Kidney (tissue), 14 donors: ENCODE data around the gene TENT4B. TPM values are rescaled to one million over a fixed set of nuclear protein-coding genes. Genes with fewer than 3 reads are reported as not detected.

Source experiments
- DNase-seq, 5 donors: peaks; one replicate each; pipeline ENCODE4 v3.0.0-alpha.2; 2013 to 2020
- FAIRE-seq: peaks from 2 replicates; lab custom pipeline; 2012; peaks lifted over from hg19 to GRCh38; lab: Jason Lieb, UNC
- H3K27ac ChIP-seq, 2 donors: one replicate each; pipeline ENCODE4 v1.7.0; 2013; ENCODE audit warnings: low read depth in 2 of 2, low read length in 2 of 2, inconsistent platforms in 1 of 2
- H3K27me3 ChIP-seq: one replicate; pipeline ENCODE4 v1.7.1; 2013; ENCODE audit warnings: low read length, inconsistent platforms; ENCODE audit not compliant: control insufficient read depth, insufficient read depth
- H3K36me3 ChIP-seq, 3 donors: one replicate each; pipeline versions ENCODE4 v1.7.0 to v1.7.1; 2013; ENCODE audit warnings: low read length in 3 of 3, control low read depth in 1 of 3, inconsistent platforms in 1 of 3; ENCODE audit not compliant: insufficient read depth in 3 of 3, control insufficient read depth in 2 of 3
- H3K4me1 ChIP-seq, 3 donors: one replicate each; pipeline versions ENCODE4 v1.7.0 to v1.7.1; 2013; ENCODE audit warnings: low read length in 3 of 3, inconsistent platforms in 1 of 3, low read depth in 1 of 3; ENCODE audit not compliant: control insufficient read depth in 2 of 3, insufficient read depth in 2 of 3
- H3K4me3 ChIP-seq, 3 donors: one replicate each; pipeline versions ENCODE4 v1.7.0 to v1.8.1; 2013; ENCODE audit warnings: low read length in 3 of 3, control low read depth in 1 of 3, inconsistent platforms in 1 of 3
- H3K9ac ChIP-seq, 3 donors: one replicate each; pipeline versions ENCODE4 v1.7.0 to v1.7.1; 2013; ENCODE audit warnings: low read length in 3 of 3, control low read depth in 1 of 3, inconsistent platforms in 1 of 3
- H3K9me3 ChIP-seq, 3 donors: one replicate each; pipeline versions ENCODE4 v1.7.0 to v1.7.1; 2013; ENCODE audit warnings: low read length in 3 of 3, control low read depth in 1 of 3, inconsistent platforms in 1 of 3; ENCODE audit not compliant: control insufficient read depth in 2 of 3, insufficient read depth in 1 of 3
- intact Hi-C: fragments of 100-400 bp; cut with DNase I; formaldehyde crosslinking; loops from one replicate; pipeline ENCODE4 v1.11.1; 2022
- polyA plus RNA-seq: library from polyadenylated mRNA; stranded (reverse); fragments of 350-450 nt; fragmentation: Illumina TruSeq; extraction: RNeasy Lipid Tissue Mini Kit (QIAGEN cat#74804); gene quantifications from one replicate; pipeline ENCODE4 v1.2.3, GENCODE V29; 2014; ENCODE audit warnings: low read depth, low replicate concordance; ENCODE audit not compliant: insufficient read depth
- total RNA-seq: library from RNA; stranded (reverse); fragmentation: NEBNext Ultra II Directional; extraction: Animal tissue kit (Norgen Biotek cat#: 25700); gene quantifications from one replicate; pipeline ENCODE4 v1.2.1, GENCODE V29; 2021
- TF ChIP-seq, protein P1 (sequence below): IDR thresholded peaks from 3 replicates; pipeline ENCODE4 v1.5.1; 2012; ENCODE audit warnings: mild to moderate bottlenecking, moderate library complexity, borderline replicate concordance; ENCODE audit not compliant: insufficient read depth; ENCODE audit errors: extremely low read depth
- donor health status: control.
- donor health status: control.
- donor health status: control.
- donor health status: control.
- donor health status: control.
- donor health status: DM: yes; HTN: yes; CAD: no.
- donor health status: Normal renal cell carcinoma (clear cell type).

Gene TENT4B
- total and polyA plus RNA-seq, 2 donors from 2014 or later, result 4.7 to 13.2 TPM

DNA sequence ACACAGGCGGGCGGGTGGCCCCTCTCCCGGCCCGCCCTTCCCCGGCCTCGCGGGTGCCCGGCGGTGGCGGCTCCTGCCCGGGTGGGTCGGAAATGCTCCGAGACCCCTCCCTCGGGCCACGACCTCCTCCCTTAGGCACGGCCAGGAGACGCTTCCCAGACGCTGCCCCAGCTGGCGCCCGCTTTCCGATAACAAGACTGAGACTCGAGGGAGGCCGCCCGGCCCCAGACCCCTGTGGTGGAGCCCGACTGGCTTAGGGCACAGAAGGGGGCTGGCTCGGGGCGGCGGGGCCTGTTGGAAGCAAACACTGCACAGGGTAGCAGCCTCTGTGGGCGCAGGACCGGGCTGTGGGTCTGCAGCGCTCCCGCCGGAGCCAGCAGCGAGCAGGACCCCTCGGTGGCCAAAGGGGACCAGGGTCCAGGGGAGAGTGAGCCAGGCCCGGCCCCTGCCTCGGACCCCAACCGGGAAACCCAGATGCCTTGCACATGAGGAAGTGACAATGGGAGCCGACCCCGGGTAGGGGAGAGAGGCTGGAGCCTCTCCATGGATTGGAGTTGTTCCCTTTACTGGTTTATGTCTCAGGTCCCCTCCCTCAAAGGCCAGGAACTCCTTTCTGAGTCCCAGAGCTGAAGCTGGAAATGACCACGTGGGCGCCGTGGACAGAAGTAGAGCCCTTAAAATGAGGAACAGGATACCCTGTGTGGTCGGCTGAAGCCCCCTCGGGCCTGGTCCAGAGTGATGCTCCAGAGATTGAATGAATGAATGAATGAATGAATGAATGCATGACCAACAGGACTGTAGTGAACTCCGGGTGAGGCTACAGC lies 93.4 kb downstream of the TENT4B start:
- Histone ChIP-seq H3K27ac (no peak overlapping the region), H3K27me3 (no peaks in the 10 kb centered on the region), H3K9ac (no peak overlapping the region), H3K36me3 (no peaks in the 10 kb centered on the region), H3K4me1 (peaks cover 0 to 7% (median 0%) of the 10 kb centered on the region in 3 donors), H3K9me3 (no peaks in the 10 kb centered on the region), H3K4me3 (peak overlapping the region in 1 of 3 donors; percentile 29)
- intact Hi-C loops, result no loop called here
- FAIRE-seq (no peak), DNase-seq (peak in 3 of 5 donors; percentile 42 to 83 (median 45))
- TF ChIP-seq, protein P1, sequence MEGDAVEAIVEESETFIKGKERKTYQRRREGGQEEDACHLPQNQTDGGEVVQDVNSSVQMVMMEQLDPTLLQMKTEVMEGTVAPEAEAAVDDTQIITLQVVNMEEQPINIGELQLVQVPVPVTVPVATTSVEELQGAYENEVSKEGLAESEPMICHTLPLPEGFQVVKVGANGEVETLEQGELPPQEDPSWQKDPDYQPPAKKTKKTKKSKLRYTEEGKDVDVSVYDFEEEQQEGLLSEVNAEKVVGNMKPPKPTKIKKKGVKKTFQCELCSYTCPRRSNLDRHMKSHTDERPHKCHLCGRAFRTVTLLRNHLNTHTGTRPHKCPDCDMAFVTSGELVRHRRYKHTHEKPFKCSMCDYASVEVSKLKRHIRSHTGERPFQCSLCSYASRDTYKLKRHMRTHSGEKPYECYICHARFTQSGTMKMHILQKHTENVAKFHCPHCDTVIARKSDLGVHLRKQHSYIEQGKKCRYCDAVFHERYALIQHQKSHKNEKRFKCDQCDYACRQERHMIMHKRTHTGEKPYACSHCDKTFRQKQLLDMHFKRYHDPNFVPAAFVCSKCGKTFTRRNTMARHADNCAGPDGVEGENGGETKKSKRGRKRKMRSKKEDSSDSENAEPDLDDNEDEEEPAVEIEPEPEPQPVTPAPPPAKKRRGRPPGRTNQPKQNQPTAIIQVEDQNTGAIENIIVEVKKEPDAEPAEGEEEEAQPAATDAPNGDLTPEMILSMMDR, result no peak

DNA sequence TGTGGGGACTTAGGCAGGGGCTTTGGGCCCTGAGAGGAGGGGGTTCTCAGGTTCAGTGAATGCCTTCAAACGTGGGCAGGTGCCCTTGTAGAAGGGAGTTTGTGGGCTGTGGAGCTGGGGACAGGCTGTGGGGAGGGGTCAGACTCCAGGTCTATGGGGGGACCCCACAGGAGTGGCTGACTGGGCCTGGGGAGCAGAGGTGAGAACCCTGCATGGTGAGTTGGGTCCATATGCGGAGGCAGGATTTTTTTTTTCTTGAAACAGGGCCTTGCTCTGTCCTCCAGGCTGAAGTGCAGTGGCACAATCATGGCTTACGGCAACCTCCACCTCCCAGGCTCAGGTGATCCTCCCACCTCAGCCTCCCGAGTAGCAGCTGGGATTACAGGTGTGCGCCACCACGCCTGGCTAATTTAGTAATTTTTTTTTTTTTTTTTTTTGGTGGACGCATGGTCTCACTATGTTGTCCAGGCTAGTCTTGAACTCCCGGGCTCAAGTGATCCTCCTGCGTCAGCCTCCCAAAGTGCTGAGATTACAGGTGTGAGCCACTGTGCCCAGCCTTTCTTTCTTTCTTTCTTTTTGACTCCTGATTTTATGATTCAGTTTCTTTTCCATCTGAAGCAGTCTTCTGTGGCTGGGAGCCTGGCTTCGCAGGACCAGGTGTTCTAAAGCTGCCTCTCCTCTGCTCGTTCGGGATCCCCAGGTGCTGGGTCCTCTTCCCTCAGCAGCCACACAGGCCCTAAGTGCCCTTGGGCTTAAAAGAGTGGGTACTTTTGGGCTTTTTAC lies 94.2 kb downstream of the TENT4B start:
- no peaks in the 10 kb centered on the region for H3K36me3 ChIP-seq
- H3K9me3 ChIP-seq, result no peaks in the 10 kb centered on the region
- no peak overlapping the region for H3K4me3 ChIP-seq
- no peak for DNase-seq
- FAIRE-seq, result no peak
- H3K9ac ChIP-seq, result no peak overlapping the region
- H3K27ac ChIP-seq, result no peak overlapping the region
- H3K4me1 ChIP-seq, result peaks cover 0 to 7% (median 0%) of the 10 kb centered on the region in 3 donors
- H3K27me3 ChIP-seq, result no peaks in the 10 kb centered on the region
- TF ChIP-seq, protein P1, result no peak
- intact Hi-C loops, result no loop called here

DNA sequence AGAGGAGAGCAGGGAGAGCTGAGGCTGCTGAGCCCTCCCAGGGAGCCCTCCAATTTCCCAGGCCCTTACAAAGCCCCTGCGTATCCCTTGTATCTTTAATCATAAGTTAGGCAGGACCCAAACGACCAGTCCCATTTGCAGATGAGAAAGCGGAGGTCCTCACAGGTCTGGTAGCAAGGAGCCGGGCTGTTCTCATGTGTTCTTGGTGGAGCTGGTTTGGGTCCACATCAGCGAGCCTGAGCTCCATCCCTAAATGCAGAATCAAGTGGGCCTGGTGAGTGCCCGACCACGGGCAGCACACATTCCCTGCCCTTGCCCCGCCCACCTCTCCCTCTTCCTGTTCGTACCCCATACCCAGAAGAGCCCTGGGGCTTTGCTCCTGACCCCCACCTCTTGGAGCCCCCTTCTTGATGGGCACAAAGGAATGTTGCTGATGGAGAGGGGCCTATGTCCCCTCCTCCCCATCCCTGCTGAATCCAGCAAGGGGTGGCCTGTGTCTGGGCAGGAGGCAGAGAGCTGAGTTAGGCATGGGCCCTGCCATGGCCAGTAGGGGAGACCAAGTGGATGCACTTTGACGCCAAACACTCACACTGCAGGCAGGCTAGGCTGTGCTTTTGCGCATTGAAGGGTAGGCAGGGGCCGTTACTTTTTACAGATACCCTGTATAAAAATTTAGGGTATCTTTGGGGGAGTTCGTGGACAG lies 95.0 kb downstream of the TENT4B start:
- Histone ChIP-seq H3K9ac (no peak overlapping the region), H3K4me1 (peaks cover 0 to 7% (median 0%) of the 10 kb centered on the region in 3 donors), H3K4me3 (no peak overlapping the region), H3K36me3 (no peaks in the 10 kb centered on the region), H3K9me3 (no peaks in the 10 kb centered on the region), H3K27me3 (no peaks in the 10 kb centered on the region), H3K27ac (no peak overlapping the region)
- FAIRE-seq (no peak), DNase-seq (no peak)
- intact Hi-C loops, result no loop called here
- TF ChIP-seq, protein P1, result no peak
